PC-3 (cell line): ENCODE results near the gene HS2ST1.

Experiments
- CTCF ChIP-seq: fragments of 300-600 bp; sonication (generic); conservative IDR thresholded peaks from 2 replicates; pipeline ENCODE4 v1.5.1; 2017; ENCODE audit warnings: antibody characterized with exemption, low read depth, mild to moderate bottlenecking, low read length
- EZH2phosphoT487 ChIP-seq: fragments of 300-600 bp; sonication (generic); IDR thresholded peaks from 2 replicates; pipeline ENCODE4 v1.6.1; 2018; ENCODE audit warnings: mild to moderate bottlenecking, antibody characterized with exemption, low read length, borderline replicate concordance

- TF ChIP-seq CTCF (no peak), EZH2phosphoT487 (no peak)
Measured at GRCh38 chr1:87100271-87100670, 185.8 kb downstream of the HS2ST1 start.
